ENCODE results near the gene PPP2R3A.
"Not testable (repeated sequence)": the region's sequence is repeated elsewhere in the genome, so short reads cannot be mapped to it uniquely, and the experiment has no call there.

Gene PPP2R3A

DNA sequence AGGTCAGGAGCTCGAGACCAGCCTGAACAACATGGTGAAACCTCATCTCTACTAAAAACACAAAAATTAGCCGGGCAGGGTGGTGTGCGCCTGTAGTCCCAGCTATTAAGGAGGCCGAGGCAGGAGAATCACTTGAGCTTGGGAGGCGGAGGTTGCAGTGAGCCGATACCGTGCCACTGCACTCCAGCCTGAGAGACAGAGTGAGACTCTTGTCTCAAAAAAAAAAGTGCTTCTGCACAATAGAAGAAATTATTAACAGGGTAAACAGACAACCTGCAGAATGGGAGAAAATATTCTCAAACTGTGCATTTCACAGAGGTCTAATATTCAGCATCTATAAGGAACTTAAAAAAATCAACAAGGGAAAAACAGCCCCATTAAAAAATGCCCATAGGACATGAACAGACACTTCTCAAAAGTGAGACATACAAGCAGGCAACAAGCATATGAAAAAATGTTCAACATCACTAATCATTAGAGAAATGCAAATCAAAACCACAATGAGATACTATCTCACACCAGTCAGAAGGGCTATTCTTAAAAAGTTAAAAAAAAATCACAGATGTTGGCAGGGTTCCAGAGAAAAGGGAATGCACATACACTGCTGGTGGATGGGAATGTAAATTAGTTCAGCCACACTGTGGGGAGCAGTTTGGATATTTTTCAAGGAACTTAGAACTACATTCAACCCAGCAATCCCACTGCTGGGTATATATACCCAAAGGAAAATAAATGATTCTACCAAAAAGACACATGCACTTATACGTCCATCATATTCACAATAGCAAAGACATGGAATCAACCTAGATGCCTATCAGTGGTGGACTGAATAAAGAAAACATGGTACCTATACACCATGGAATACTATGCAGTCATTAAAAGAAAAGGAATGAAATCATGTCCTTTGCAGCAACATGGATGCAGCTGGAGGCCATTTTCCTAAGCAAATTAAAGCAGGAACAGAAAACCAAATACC, 155.1 kb downstream of the PPP2R3A start:
- Histone ChIP-seq H3K36me3 (ENCODE audit: insufficient read depth, low read length) (no peaks in the 10 kb centered on the region), H3K9me3 (ENCODE audit: low read length) (no peaks in the 10 kb centered on the region), H3K9me2 (ENCODE audit: low read depth, low read length) (no peaks in the 10 kb centered on the region), H4K20me1 (ENCODE audit: insufficient read depth, low read length) (no peaks in the 10 kb centered on the region), H3K79me2 (ENCODE audit: insufficient read depth, low read length) (no peaks in the 10 kb centered on the region), H3F3A (ENCODE audit: insufficient read depth, low read length) (no peaks in the 10 kb centered on the region), H3K4me2 (ENCODE audit: low read length) (no peak overlapping the region), H2AFZ (ENCODE audit: low read length) (no peak overlapping the region), H3K27me3 (ENCODE audit: insufficient read depth, low read length) (no peaks in the 10 kb centered on the region), H3K9ac (ENCODE audit: low read length) (no peak overlapping the region), H3K27ac (ENCODE audit: low read depth, low read length, poor library complexity, severe bottlenecking) (no peak overlapping the region), H3K4me1 (ENCODE audit: insufficient read depth, low read length, severe bottlenecking) (no peaks in the 10 kb centered on the region), H3K4me3 (ENCODE audit: low read depth, low read length, poor library complexity, severe bottlenecking) (no peak overlapping the region)
- TF ChIP-seq EZH2 (IDR thresholded peaks at IDR 0.05; ENCODE audit: borderline replicate concordance, low read length) (no peak), CTCF (IDR thresholded peaks at IDR 0.05; ENCODE audit: low read length) (no peak)

DNA sequence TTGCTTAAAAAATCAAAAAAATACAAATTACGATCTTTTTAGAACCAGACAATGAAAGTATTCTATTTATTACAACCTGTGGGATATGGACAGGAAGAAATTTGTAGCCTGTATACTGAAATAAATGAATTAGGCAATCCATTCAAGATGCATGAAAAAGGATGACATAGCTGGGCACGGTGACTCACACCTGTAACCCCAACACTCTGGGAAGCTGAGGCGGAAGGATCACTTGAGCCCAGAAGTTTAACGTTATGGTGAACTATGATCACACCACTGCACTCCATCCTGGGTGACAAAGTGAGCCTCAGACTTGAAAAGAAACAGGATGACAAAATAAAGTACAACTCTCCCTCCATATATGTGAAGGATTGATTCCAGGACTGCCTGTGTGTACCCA, 156.5 kb downstream of the PPP2R3A start:
- Histone ChIP-seq H3K27ac (ENCODE audit: low read depth, low read length, poor library complexity, severe bottlenecking) (no peak overlapping the region), H3K9ac (ENCODE audit: low read length) (no peak overlapping the region), H3K4me1 (ENCODE audit: insufficient read depth, low read length, severe bottlenecking) (no peaks in the 10 kb centered on the region), H3K27me3 (ENCODE audit: insufficient read depth, low read length) (no peaks in the 10 kb centered on the region; the same call in 1 of the 2 replicates), H3F3A (ENCODE audit: insufficient read depth, low read length) (no peaks in the 10 kb centered on the region), H3K9me3 (ENCODE audit: low read length) (no peaks in the 10 kb centered on the region), H3K4me3 (ENCODE audit: low read depth, low read length, poor library complexity, severe bottlenecking) (no peak overlapping the region), H3K36me3 (ENCODE audit: insufficient read depth, low read length) (no peaks in the 10 kb centered on the region), H2AFZ (ENCODE audit: low read length) (no peak overlapping the region), H3K4me2 (ENCODE audit: low read length) (no peak overlapping the region), H4K20me1 (ENCODE audit: insufficient read depth, low read length) (no peaks in the 10 kb centered on the region), H3K9me2 (ENCODE audit: low read depth, low read length) (no peaks in the 10 kb centered on the region), H3K79me2 (ENCODE audit: insufficient read depth, low read length) (no peaks in the 10 kb centered on the region)
- TF ChIP-seq CTCF (IDR thresholded peaks at IDR 0.05; ENCODE audit: low read length): no peak
- TF ChIP-seq EZH2 (IDR thresholded peaks at IDR 0.05; ENCODE audit: borderline replicate concordance, low read length): no peak

- not testable (repeated sequence) for H3K4me2 ChIP-seq (ENCODE audit: low read length); H3K79me2 ChIP-seq (ENCODE audit: insufficient read depth, low read length); H3F3A ChIP-seq (ENCODE audit: insufficient read depth, low read length); H3K9ac ChIP-seq (ENCODE audit: low read length); H3K4me1 ChIP-seq (ENCODE audit: insufficient read depth, low read length, severe bottlenecking); H3K27ac ChIP-seq (ENCODE audit: low read depth, low read length, poor library complexity, severe bottlenecking); H4K20me1 ChIP-seq (ENCODE audit: insufficient read depth, low read length); H3K36me3 ChIP-seq (ENCODE audit: insufficient read depth, low read length); H2AFZ ChIP-seq (ENCODE audit: low read length); H3K4me3 ChIP-seq (ENCODE audit: low read depth, low read length, poor library complexity, severe bottlenecking); H3K27me3 ChIP-seq (ENCODE audit: insufficient read depth, low read length); H3K9me3 ChIP-seq (ENCODE audit: low read length); H3K9me2 ChIP-seq (ENCODE audit: low read depth, low read length)
Observed at GRCh38 chr3:136131647-136132046, 166.1 kb downstream of the PPP2R3A start.

- Histone ChIP-seq H3F3A (ENCODE audit: insufficient read depth, low read length) (no peaks in the 10 kb centered on the region), H3K79me2 (ENCODE audit: insufficient read depth, low read length) (no peaks in the 10 kb centered on the region), H3K9me3 (ENCODE audit: low read length) (no peaks in the 10 kb centered on the region), H3K4me1 (ENCODE audit: insufficient read depth, low read length, severe bottlenecking) (peaks cover 7% of the 10 kb centered on the region), H3K36me3 (ENCODE audit: insufficient read depth, low read length) (no peaks in the 10 kb centered on the region), H3K9me2 (ENCODE audit: low read depth, low read length) (no peaks in the 10 kb centered on the region), H3K4me3 (ENCODE audit: low read depth, low read length, poor library complexity, severe bottlenecking) (no peak overlapping the region), H3K27ac (ENCODE audit: low read depth, low read length, poor library complexity, severe bottlenecking) (no peak overlapping the region), H3K9ac (ENCODE audit: low read length) (no peak overlapping the region), H3K4me2 (ENCODE audit: low read length) (no peak overlapping the region), H4K20me1 (ENCODE audit: insufficient read depth, low read length) (no peaks in the 10 kb centered on the region), H2AFZ (ENCODE audit: low read length) (no peak overlapping the region), H3K27me3 (ENCODE audit: insufficient read depth, low read length) (no peaks in the 10 kb centered on the region)
- TF ChIP-seq CTCF (IDR thresholded peaks at IDR 0.05; ENCODE audit: low read length) (no peak), EZH2 (IDR thresholded peaks at IDR 0.05; ENCODE audit: borderline replicate concordance, low read length) (no peak)
Observed at GRCh38 chr3:136134091-136134490, 168.6 kb downstream of the PPP2R3A start.
